NK-92 (cell line): ENCODE data around the gene EIF4E1B.

ENCODE experiments used
- DNase-seq: peaks from one replicate; lab custom pipeline; 2025; ENCODE audit not compliant: unreplicated experiment; lab: John Stamatoyannopoulos, UW

EIF4E1B gene

DNA sequence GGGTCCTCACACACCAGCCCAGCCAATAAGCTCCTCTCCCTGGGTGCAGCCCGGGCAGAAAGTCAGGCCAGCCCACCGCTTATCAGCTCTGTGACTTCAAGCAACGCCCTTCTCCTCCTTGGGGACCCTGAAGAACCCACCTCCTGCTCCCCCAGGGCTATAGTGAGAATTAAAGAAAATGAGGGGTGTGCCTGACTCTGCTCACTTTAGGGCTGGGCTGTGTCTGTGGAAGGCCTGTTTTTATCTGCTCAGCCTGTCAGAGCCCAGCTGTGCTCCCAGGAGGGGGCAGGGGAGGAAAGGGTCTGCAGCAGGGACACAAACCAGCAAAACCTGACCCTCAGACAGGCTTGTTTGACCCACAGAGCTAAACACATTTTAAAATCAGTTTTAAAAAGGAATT, 24.4 kb upstream of the EIF4E1B start:
- no peak for DNase-seq

DNA sequence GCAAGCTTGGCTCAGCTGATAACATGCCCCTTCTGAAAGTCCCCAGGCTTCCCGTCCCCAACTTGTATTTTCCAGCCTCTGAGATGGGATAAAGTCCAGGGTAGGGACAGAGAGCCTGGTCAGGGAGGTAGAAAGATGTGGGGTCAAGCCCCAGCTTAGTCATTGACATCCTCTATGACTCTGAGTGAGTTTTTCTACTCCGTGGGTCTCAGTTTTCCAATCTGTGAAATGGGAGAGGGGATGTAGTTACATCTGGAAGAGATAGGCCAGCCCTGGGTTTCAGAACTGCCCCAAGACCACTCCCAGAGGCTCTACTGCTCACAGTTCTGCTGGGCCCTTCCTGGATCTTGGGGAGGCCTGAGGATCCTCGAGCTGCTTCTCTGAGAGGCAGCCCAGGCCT, 23.6 kb upstream of the EIF4E1B start:
- DNase-seq: no peak

DNA sequence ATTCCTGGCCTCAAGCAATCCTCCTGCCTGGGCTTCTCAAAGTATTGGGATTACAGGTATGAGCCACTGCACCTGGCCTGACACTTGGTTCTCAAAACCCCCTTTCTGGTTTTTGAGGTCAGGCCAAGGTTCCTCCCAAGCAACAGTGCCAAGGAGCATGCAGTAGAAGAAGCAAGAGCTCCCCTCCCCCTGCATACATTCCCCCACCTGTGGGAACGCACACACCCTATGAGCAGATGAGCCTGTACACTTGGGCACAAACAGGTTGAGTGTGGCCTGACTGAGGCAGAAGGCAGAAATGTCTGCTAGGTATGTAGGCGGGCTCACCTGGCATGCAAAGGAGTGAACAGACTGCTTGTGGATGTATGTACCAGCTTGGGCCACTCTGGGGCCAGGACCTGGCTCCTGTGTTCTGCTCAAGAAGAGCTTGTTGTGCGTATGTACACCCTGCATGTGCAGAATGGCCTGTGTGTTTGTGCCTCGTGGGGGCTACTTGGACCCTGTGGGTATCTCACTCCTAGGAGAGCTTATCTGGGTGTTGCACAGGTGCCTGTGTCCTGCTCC, 22.3 kb upstream of the EIF4E1B start:
- DNase-seq: no peak

DNA sequence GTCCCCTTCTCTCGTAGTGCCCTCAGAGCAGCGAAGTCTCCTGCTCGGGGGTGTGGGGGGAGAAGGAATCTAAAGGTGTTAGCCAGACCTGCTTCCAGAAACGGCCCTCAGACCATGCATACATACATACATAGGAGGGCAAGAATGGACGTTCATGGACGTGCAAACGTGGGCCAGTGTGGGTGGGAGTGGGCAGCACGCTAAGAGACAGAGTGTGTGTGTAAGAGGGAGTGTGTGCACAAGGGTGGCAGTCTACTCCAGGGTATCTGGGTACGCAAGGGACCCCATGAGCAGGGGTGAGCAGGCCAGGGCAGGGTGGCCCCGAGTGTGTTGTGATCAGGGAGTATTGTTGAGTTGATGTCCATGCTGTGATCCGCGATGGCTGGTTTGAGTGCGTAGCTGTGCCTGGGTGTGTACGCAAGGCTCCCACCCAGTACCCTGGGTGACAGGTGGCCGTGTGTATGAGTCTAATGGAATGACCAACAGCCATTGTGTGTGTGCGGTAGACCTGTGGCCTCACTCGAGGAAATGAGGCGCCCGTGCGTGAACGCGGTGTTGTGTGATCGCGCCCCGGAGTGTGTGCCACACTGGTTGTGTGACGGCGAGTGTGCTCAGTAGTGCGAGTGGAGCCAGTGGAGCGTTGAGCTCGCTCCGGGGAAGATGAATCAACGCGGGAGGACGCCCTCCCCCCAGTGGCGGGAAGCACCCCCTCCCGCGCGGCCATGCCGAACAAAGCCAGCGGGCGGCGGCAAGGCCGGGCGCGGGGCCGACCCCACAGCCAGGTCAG, 21.3 kb upstream of the EIF4E1B start:
- DNase-seq: no peak

DNA sequence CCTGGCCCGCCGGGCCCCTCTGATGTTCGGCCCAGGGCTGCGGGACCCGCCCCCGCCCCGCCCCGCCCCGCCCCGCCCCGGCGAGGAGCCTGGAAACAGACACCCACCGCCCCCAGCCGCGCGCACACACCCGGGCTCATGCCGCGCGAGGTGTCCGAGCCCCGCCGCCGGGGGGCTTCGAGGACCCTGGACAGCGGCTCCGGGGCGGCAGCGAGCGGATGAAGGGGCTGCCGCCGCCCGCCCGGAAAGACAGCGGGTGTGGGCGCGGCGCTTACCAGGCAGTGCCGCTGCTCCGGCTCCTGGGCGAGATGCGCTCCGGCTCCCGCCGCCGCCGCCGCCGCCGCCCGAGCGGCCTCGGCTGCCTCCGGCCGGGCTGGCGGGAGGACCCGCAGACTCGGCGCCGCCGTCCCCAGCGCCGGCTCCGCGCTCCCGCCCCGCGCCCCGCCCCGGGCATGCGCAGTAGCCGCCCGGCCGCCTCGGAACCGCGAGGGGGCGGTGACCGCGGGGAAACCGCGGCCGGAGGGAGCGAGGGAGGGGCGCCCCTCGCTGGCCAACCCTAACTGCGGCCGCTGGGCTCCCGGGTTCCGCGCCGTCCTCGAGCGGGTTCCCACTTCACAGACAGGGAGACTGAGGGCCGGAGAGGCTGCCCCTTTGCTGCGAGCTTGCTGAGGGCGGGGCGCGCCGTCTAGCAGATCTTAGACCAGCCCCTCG, 20.6 kb upstream of the EIF4E1B start, which contains the start of gene GPRIN1:
Gene GPRIN1, minus strand, starts transcription at position 433 of the 711 bp plus-strand sequence. CDS start 10,322 bp downstream, outside the sequence.
- DNase-seq: no peak

DNA sequence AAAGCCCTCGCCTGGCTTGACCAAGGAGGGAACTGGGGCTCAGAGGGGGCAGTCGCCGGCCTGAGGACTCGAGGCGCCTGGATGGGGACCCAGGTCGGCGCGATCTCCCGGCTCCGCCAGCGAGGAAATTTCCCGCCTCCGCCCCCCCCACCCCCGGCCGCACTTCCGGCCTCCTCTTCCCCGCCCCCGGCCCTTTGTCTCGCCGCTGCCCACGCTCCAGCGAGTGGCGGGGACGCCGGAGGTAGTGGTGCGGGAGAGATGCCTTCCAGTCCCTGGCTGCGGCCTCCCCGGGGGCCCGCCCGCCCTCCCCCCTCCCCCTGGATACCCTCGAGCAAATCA, 20.1 kb upstream of the EIF4E1B start:
- DNase-seq: no peak

DNA sequence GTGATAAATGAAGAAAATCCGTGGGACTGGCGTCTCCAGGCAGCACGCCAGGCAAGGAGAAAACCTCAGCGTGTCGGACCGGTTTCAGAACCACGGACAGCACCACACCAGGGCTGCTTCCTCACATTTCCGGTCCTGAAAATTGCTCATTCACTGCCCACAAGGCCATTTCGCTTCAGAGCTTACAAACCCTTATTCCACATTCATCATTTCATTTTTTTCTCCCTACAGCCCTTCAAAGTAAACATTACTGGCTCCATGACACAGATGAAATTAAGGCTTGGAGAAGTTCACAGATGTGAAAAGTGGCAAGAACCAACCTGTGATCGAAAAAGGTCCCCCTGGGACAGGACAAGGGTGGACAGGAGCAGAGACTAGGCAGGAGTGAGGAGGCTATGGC, 19.0 kb upstream of the EIF4E1B start:
- no peak for DNase-seq

DNA sequence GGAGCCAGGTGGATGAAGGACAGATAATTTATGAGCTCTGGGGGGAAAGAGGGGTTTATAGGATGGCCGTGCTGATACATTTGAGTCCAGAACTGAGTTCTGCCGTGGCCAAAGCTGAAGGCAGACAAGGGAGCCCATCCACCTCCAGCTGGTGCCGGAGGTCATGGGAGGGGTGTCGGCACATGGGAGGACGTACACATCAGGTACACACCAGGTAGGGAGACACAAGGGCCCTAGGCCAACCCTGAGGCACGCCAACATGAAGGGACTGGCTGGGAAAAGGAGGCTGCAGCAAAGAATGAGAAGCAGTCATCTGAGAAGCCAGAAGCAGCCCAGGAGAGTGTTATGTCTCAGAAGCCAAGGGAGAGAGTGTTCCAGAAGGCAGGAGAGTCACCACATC, 18.5 kb upstream of the EIF4E1B start:
- DNase-seq: no peak

DNA sequence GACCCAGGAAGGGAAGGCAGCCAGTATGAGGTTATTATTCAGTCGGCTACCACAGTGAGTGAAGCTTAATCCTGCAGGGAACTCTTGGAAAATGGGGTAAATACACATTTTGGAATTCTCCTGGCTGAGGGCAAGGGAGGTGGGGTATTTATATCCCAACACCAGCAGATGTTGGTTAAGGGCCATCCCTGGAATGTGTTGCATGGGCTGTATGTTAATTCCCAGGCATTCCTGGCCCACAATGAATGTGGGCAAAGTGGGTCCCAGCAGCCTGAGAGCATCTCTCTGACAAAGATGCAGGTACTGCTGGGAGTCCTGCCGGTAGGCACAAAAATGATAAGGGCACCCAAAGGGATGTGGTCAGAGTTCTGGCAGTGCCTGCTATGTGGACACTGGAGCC, 17.6 kb upstream of the EIF4E1B start:
- DNase-seq: no peak

DNA sequence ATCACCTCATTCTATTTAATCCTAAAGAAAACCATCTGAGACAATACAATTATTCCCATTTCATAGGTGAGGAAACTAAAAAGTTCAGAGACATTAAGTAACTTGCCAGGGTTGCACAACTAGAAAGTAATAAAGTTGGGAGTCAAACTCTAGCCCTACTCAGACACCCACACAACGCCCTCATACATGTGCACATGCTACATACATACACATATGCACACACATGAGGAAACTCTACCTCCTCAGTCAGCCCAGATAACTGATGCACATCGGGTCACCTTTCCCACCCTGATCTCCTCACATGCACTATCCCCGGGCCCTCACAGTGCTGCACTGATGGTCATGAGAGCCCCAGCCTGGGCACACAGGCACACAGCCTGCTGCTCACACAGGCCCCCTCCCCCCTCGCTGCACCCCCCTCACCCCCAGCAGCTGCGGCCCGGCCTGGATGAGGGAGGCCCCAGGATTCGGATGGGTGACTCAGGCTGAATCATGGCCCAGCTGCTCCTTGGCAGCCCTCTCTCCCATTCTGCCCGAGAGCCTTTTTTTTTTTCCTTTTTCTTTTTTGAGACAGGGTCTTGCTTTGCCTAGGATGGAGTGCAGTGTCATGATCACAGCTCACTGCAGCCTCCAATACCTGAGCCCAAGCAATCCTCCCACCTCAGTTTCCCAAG, 15.5 kb upstream of the EIF4E1B start:
- no peak for DNase-seq

DNA sequence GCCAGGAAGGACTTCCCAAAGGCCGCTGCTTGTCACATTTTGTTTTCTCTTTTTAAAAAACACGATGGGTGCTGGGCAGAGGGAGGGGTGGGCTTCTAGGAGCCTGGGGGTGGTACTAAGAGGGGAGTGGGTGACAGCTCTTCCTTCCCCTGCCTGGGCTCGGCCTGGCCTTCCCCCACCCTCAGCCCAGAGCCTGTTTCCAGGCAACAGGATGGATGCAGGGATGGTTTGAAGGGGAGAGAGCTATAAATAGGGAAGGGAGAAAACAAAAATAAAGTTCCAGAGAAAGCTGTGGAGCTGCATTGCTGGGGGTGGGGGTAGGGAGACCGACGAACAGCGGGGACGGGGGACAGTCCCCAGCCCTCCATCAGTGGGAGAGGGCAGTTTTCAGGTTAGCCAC, 14.0 kb upstream of the EIF4E1B start:
- no peak for DNase-seq

DNA sequence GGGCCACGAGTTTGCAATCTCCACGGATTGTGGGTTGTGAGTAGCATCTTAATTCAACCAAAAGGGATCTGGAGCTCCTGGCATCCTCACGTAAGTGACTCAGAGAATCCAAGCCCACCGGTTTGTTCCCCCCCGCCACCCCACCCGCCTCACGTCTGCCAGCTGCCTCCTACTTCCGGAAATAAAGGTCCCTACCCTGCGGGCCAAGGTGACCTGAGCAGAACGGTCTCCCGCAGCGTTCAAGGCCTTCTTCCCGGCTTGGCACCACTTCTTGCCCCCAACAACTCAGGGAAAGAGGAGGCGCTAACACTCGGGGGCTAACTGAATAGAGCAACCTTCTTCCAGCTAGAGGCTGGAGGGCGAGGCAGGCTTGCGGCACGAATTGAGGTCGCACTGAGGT, 11.7 kb upstream of the EIF4E1B start:
- no peak for DNase-seq

DNA sequence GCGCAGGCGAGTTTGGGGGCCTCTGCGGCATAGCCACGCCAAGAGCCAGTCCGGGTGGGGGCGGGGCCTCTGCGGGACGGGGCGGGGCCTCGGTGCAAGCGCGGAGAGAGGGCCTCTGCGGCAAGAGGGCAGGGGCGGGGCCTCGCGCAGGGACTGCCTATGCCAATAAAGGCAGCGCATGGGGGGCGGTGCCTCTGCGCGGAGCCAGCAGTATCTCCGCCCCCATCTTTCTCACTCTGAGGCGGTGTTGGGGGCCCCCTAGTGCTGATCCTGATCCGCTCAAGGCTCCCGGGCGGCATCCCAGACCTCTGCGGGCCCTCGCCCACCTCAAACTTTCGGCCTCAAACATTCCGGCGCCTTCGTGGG, 11.3 kb upstream of the EIF4E1B start:
- DNase-seq: no peak

DNA sequence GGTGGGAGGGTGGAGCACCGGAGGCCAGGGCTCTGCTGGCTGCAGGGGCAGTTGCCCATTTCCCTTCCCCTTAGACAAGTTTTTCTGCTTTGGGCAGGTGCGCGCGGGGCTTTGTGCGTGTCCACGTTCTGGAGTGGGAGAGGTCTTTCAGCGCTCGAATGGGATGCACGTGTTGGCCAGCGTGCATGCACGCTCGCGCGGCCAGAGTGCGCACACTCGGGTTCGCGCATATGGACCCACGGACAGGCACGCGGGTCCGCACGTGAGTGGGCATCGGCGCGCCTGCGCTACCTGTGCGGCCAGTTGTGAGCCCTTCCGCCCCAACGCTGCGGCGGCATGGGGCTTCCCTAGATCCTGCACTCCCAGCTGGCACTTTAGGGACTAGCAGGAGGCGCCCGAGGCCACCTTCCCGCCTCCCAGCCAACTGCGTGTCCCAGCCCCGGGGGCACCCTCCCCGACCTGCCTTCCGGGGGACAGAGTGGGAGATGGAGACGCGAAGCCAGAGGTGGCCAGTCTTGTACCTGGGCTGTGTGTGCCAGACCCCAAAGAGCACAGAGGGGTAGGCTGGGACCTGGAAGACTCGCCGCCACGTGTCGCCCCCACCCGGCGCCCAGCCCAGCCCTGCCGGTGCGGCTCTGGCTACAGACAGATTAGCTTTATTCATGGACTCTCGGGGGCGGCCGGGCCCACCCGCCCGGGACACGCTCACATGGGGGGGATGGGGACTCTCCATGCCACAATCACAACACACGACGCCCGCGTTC, 10.7 kb upstream of the EIF4E1B start:
- DNase-seq: no peak

DNA sequence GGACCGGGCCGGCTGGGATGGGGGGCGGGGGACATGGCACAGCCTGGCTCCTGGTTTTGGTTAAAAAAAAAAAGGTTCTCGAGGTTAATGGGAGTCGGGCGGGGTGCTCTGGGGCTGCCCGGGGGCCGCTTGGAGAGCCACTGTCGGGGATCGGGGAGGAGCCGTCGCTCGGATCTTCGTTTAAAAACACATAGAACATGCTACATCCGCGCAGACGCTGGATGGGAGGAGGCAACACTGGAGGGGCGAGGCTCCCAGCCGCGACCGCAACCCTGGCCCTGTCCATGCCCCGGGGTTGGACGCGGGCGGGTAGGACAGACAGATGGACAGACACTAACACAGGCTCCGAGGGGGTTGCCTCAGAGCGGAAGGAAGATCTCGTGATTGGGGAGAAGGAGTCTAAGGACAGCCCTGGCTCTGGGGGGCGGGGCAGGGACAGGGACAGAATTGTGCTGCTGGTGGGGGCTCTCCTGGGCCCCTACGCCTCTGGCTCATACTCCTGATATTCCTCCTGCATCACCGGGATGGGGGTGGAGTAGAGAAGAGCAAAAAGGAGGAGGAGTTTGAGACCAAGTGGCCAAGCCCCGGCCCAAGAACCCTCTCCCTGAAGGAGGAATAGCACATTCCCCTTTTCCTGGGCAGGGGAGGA, 10.0 kb upstream of the EIF4E1B start:
- no peak for DNase-seq

DNA sequence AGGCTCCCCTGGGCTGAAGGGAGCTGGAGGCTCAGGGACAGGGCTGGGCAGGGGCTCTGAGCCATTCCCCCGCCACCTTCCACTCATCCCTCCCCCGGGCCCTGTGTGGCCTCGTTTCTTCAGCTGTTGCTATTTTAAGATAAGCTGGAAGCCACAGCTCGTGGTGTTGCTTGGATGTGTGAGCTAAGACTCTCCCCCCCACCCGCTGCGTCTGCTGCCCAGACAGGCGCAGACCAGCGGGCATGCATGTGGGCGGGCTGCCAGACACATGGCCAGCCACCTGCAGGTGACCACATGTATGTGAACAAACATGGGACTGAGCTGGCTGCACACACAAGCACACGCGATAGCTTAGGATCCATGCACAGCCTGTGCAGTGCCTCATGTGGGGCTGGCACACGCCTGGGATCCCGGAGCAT, 8.8 kb upstream of the EIF4E1B start:
- no peak for DNase-seq

DNA sequence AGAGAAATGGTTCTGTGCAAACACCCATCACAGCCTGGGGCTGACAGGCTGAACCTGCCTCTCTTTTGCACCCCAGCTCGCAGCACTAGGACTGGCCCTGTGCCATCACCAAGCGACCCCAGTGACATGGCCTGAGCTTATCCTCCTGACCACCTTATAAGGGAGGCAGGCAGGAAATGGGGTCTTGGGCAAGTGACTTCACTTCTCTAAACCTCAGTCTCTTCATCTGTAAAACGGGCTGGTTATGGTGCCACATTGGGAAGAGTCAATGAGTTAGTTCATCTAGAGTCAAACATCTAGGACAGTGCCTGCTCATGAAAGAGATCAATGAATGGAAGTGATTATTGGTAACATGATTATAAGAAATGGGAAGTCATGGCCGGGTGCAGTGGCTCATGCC, 6.3 kb upstream of the EIF4E1B start:
- DNase-seq: no peak

DNA sequence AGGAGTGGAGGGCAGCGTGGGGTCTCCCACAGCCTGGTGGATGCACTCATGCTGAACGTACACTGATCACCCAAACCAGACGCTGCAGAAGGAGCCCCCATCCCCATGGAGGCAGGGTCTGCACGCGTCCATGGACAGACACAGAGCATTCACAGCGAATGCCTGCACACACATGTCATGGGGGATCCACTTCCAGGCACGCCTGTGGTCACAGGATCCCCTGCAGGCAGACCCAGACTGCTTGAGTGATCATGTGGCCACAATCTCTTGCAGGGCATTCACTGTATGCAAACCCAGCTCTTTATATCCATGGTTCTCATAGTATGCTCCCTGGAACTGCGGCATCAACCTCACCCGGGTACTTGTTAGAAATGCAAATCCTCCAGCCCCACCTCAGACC, 5.5 kb upstream of the EIF4E1B start:
- no peak for DNase-seq

DNA sequence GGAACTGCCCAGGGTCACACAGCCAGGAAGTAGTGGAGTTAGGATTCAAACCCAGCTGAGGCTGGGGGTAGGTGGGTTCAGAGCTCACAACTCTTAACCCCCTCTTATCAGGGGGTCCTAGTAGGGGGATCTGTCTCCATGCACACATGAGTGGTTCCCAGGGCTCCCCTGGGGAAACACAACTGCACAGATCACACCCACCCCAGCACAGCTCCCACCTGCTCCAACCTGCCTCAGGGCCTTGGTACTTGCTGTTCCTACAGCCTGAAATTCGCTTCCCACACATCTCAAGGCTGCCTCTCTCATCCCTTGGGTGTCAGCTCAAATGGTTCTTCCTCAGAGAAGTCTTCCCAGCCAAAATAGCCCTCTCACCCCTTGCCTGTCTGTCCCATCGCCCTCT, 5.0 kb upstream of the EIF4E1B start:
- no peak for DNase-seq

DNA sequence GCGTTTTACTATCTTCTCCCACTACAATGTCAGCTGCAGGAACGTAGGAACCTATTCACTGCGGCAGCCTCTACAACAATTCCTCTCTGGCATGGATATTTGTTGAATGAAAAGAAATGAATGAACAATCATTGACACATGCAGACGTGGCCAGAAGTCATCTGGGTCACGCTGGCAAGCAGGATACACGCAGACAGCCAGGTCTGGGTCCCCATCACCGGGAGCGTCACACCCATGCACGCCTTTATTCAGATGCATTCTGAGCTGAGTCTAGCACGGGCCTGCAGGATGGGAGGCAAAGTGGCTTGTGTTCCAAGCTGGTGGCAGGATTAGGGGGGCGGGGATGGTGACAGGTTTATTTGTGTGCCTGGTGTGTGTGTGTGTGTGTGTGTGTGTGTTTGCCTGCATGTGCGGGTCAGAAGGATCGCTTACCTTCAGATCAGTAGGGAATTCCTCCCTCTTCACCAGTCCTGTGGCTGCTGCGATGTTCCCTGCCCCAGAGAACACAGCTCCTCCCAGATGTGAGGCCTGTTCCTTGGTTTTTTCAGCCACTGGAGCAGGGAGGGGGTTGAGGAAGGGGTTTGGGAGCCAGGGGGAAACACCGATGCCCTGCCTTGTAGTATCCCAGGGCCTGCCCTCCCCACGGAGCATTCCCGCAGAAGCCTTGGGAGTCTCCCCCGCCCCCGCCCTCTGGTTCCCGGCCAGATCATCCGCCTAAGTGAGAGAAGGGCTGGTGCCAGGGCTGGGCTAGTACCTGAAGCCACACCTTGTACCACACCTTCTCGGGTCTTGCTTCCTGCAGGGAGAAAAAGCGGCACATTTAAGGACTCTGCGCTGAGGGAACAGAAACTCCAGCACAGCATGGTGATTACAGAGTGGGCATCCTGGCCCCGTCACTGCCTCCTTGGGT, 4.3 kb upstream of the EIF4E1B start:
- no peak for DNase-seq
